ENCODE data around the gene TXNDC12.
"Not testable (repeated sequence)": the region's sequence is repeated elsewhere in the genome, so short reads cannot be mapped to it uniquely, and the experiment has no call there.

The TXNDC12 gene

DNA sequence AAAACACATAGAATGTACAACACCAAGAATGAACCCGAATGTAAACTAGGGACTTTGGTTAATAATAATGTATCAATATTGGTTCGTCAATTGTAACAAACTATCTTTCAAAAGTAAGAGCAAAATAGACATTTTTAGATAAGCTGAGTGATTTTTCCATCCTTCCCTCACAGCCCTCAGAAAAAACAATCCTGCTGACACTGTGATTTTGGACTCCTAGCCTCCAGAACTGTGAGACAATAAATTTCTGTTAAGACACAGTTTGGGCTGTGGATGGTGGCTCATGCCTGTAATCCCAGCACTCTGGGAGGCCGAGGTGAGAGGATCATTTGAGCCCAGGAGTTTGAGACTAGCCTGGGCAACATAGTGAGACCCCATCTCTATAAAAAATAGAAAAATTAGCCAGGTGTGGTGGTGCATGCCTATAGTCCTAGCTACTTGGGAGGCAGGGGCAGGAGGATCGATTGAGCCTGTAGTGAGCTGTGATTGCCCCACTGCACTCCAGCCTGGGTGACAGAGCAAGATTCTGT, 9.3 kb downstream of the TXNDC12 start:
- not testable (repeated sequence) for DNase-seq (ENCODE audit: low spot score)

DNA sequence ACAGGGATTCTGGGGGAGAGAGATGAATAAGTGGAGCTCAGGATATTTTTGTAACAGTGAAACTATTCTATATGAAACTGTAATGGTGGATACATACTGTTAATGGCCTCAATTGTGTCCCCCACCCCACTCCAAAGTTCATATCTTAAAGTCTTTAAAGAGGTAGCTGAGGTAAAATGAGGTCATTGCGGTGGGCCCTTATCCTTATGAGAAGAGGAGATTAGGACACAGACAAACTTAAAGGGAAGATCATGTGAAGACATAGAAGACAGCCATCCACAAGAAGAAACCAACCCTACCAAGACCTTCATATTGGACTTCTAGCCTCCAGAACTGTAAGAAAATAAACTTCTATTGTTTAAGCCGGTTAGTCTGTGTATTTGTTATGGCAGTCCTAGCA, 9.8 kb downstream of the TXNDC12 start:
- DNase-seq (ENCODE audit: low spot score): no peak

DNA sequence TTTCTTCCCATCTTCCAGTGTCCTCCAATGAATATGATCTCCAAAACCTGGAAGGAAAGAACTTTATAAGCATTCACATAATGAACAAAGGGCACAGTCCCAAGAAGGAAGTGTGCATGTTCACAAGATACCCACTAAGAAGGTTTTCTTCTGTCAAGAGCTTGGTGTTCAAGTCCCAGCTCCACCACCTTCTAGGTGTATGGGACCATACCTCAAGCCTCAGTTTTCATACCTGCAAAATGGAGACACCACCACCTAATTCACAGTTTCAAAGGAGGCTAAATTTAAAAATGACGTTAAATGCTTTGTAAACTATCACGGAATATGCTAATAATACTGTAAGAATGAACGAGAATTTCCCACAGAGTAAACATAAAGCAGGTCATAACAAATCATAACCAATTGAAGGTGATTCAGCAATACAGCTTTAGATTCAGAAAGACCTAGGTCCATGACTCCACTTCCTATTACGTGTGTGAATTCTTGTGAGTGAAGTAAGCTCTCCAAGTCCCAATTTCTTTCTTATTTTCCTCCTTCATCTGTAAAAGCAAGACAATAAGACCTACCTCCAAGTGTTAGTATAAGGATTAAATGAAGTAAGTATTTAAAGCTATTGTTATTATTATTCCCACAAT, 13.3 kb downstream of the TXNDC12 start:
- DNase-seq (ENCODE audit: low spot score): no peak

DNA sequence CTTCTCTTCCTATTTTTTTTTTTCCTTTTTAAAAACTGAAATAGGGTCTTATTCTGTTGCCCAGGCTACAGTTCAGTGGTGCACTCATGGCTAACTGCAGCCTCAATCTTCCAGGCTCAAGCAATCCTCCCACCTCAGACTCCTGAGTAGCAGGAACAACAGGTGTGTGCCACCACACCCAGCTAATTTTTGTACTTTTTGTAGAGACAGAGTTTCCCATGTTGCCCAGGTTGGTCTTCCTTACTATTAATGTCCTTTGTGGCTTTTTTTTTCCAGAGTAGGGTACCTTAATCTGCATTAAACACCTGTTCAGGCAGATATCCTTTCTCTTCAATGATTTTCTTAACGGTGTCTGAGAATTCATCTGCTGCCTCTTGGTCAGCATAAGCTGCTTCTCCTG, 17.1 kb downstream of the TXNDC12 start:
- no peak for DNase-seq (ENCODE audit: low spot score)

DNA sequence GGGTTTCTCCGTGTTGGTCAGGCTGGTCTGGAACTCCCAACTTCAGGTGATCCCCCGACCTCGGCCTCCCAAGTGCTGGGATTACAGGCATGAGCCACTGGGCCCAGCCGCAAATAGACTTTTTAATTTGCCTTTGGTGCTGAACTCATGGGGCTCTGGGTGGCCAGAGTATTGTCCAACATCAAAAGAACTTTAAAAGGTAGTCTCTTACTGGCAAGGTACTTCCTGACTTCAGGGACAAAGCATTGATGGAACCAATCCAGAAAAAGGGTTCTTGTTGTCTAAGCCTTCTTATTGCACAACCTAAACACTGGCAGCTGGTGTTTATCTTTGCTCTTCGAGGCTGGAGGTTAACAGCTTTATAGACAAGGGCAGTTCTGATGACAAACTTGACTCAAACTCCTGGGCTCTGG, 17.6 kb downstream of the TXNDC12 start:
- no peak for DNase-seq (ENCODE audit: low spot score)

DNA sequence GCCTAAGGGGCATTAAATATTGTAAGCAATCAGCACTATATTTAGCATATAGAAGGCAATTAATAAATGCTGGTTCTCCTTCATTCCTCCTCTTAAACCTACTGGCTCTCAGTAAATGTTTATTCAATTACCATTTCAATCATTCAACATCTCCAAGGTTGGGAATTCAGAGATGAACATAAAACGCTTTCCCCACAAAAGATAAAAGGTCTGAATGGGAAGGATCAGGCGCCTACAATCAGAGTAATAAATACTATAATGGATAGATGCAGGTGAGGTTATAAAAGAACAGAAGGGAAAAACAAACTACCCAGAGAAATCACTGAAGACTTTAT, 21.0 kb downstream of the TXNDC12 start:
- no peak for DNase-seq (ENCODE audit: low spot score)

DNA sequence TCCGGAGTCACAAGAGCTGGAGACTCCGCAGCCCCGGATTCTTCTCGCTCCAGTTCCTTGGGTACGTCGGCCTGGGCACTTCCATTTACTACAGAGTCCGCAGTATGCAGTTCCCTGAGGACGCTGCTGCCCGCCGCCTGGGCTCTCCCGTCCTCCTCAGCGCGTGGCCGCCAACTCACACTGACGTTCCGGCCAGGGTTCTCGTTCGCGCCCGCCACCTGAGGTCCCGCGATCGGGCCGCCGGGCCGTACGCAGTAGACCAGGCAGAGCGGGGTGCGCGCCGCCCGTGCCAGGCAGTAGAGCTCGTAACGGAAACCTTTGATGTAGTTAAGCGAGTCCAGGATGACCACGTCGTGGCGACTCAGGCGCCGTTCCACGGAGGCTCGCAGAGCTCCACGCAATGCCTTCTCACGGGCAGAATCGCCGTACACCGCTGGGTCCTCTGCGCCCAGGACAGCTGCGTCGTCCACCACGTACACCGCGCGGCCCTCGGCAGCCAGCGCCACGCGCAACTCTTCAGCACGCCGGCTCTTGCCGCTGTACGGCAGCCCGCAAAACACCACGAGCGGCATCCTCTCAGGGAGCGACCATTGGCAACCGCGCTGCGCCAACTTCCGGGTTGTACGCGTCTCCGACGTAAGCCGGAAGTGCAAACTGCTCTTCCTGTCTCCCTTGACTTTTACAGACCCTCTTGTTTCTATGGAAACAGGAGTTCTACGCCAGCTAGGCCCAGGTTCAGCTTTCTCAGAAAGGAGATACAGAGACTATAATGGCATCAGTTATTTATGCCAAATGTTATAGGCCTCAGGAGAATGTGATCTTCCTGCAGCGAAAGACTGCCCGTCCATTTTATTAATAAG, 21.6 kb downstream of the TXNDC12 start, which contains the start of gene KTI12:
Gene KTI12 (minus strand): TSS at position 621 of the 860 bp plus-strand sequence. CDS start 49 bp downstream, at position 572.
- DNase-seq (ENCODE audit: low spot score): peak; percentile 90

DNA sequence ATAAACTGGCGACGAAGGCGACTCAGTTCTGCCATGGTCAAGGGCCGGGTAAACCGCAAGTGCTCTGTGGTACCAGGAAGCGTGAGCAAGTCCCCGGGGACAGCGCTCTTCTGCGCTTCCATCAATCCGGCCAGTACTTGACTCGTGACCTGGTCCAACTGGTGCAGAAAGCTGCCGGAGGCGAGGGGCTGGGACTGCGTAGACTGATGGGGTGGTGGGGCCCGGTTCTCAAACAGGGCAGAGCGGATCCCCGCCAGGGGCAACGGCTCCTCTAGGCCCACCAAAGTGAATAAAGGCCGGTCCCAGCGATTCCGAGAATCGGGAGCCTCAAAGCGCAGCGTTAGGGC, 22.2 kb downstream of the TXNDC12 start:
- DNase-seq (ENCODE audit: low spot score): peak; percentile 66

DNA sequence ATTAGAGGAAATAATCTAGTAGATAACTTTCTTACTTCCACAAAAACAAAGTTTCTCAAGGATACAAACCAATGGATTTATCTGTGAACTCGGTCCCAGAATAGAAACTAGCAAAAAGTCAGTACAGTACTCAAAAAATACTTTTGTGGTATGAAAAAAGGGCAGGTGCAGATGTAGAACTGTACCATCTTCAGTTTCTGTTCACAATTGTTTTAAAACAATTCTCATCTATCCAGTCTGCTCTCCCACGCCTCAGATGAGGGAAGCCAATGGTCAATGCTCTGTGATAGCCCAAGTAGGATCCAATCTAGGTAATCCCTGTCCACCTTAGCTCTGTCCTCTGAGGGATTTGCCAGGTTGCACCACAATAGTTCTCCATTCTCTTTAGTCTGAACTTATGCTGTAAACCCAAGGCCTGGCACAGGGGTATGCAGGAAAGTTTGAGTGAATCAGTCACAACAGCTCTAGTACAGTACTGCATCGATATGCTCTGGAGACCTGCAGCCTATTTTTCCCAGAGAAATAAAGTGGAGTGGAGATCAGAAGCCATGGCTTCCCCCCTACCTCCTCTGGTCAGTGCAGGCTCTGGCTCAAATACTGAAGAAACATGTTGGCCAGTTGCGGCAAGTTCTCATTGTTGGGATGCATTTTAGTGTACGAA, 22.7 kb downstream of the TXNDC12 start:
- no peak for DNase-seq (ENCODE audit: low spot score)

DNA sequence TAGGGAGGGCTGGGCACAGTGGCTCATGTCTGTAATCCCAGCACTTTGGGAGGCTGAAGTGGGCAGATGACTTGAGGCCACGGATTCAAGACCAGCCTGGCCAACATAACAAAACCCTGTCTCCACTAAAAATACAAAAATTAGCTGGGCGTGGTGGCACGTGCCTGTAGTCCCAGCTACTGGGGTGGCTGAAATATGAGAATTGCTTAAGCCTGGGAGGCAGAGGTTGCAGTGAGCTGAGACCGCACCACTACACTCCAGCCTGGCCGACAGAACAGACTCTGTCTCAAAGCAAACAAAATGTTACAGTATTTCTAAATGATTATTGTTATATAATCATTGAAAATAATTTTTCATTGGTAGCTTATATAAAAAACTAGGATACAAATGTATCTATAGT, 26.2 kb downstream of the TXNDC12 start:
- not testable (repeated sequence) for DNase-seq (ENCODE audit: low spot score)

DNA sequence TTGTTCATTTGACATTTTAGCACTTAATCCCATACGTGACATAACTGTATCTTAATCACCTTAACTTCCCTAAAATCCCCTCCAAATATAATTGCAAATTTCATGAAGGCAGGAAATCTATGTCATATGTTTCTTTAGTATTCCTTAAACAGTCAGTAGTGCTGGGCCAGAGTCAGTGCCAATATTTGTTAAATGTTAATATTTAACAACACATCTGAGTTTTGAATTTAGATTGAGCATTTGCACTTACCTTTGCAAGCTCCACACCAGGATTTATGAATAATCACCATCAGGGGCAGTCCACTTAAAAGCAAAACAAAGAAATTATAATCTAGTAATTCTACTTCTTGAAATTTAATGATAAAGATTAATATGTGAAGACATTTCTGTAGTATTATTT, 26.7 kb downstream of the TXNDC12 start:
- no peak for DNase-seq (ENCODE audit: low spot score)

DNA sequence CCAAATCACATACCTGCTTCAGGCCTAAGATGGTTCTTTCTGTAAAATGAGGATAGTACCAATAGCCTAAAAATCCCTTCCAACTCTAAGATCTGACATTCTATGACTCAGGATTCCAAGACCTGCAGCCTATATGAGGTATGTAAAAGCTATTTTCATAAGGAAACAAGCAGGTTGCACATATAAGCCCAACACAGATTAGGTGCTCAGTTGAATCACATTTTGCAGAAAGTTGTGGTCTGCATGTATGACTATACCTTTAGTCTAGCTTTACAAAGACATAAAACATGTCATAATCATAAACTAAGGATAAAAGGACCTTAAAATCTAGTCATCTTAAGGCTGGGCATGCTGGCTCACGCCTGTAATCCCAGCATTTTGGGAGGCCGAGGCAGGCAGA, 28.7 kb downstream of the TXNDC12 start:
- DNase-seq (ENCODE audit: low spot score): no peak

DNA sequence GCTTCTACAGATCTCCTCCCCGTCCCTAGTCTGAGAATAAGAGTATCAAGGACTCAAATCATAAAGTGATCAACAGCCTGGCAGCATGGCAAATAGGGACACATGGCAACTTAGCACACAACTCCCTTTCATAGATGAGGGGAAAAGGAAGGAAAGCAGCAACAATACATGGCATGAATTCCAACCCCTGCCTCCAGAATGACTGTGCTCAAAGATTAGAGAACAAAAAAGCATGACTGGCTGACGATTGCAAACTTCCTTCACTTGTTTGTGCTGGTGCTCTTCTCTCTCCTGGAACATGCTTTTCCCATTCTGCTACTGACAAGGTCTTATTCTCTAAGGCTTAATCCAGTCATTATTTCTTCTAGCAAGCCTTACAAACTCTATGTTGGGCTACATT, 32.9 kb downstream of the TXNDC12 start:
- no peak for DNase-seq (ENCODE audit: low spot score)

DNA sequence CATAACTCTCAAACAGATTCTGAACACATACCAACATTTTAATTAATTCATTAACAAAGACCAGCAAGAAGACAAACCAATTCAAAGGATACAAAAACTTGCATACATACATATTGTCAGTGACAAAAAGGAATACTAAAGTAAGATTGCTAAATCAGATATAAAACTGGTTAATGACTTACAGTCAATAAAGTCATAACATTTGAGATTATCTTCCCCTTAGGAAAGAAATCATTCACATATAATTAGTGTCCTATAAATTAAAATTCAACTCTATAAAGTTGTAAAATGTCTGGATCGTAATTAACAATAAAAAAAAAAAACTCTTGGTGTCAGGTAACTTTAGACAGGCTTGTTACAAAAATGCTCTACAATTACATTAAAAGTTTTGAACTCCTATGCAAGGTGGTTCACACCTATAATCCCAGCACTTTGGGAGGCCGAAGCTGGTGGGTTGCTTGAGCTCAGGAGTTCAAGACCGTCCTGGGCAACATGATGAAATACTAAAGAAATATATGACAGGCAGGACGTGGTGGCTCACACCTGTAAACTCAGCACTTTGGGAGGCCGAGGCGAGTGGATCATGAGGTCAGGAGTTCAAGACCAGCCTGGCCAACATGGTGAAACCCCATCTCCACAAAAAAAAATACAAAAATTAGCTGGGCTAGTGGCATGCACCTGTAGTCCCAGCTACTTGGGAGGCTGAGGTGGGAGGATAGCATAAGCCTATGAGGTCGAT, 46.8 kb downstream of the TXNDC12 start:
- DNase-seq (ENCODE audit: low spot score): no peak

DNA sequence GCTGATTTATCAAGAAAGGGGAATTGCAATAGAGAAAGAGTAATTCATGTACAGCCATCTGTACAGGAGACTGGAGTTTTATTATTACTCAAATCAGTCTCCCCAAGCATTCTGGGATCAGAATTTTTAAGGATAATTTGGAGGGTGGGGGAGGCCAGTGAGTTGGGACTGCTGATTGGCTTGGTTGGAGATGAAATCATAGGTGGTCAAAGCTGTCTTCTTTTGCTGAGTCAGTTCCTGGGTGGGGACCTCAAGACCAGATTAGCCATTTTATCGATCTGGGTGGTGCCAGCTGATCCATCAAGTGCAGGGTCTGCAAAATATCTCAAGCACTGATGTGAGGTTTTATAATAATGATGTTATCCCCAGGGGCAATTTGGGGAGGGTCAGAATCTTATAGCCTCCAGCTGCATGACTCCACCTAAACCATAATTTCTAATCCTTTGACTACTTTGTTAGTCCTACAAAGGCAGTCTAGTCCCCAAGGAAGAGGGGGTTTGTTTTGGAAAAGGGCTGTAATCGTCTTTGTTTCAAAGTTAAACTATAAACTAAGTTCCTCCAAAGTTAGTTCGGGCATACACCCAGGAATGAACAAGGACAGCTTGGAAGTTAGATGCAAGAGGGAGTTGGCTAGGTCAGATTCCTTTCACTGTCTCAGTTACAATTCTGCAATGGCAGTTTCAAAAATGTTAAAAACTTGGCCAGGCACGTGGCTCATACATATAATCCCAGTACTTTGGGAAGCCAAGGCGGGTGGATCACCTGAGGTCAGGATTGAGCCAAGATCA, 47.6 kb downstream of the TXNDC12 start:
- DNase-seq (ENCODE audit: low spot score): no peak

DNA sequence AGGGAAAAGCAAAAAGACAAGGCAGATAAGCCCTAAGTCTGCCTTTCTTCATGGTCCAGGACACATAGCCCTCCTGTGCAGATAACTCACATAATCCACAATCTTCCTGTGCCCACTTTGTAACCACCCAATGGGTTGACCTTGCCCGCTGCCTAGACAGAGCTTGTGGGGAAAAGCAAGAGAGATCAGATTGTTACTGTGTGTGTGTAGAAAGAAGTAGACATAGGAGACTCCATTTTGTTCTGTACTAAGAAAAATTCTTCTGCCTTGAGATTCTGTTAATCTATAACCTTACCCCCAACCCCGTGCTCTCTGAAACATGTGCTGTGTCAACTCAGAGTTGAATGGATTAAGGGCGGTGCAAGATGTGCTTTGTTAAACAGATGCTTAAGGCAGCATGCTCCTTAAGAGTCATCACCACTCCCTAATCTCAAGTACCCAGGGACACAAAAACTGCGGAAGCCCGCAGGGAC, 48.9 kb downstream of the TXNDC12 start:
- not testable (repeated sequence) for DNase-seq (ENCODE audit: low spot score)

DNA sequence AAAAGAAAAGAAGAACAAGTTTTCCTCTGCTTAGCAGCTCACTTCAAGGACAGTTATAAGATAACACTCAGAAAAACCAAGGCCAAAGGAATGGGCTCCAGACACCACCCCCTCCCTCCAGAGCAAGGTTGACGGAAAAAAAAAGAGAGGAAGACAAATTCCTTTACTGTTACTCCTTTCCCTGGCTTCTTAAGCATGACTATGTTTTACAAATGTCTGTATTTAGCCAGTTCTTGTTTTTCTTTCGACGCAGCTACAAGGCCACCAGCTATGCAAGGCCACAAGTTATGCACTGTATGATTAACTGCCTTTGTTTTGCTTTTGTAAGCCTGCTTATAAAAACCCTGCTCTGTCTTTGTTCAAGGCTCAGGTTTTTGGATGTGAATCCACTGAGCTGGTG, 49.4 kb downstream of the TXNDC12 start:
- DNase-seq (ENCODE audit: low spot score): not testable (repeated sequence)

DNA sequence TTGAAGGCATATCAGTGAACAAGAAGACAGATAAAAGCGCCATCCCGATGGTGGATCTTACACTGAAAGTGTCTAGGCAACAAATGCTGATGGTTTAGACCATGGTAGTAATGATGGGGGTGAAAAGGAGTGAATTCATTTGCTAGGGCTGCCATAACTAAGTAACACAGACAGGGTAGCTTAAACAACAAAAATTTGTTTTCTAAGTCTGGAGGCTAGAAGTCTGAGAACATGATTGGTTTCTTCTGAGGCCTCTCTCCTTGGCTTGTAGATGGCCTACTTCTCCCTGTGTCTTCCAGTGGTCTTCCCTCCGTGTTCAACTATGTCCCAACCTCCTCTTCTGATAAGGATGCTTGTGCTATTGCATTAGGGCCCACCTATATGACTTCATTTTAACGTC, 51.1 kb downstream of the TXNDC12 start:
- no peak for DNase-seq (ENCODE audit: low spot score)

DNA sequence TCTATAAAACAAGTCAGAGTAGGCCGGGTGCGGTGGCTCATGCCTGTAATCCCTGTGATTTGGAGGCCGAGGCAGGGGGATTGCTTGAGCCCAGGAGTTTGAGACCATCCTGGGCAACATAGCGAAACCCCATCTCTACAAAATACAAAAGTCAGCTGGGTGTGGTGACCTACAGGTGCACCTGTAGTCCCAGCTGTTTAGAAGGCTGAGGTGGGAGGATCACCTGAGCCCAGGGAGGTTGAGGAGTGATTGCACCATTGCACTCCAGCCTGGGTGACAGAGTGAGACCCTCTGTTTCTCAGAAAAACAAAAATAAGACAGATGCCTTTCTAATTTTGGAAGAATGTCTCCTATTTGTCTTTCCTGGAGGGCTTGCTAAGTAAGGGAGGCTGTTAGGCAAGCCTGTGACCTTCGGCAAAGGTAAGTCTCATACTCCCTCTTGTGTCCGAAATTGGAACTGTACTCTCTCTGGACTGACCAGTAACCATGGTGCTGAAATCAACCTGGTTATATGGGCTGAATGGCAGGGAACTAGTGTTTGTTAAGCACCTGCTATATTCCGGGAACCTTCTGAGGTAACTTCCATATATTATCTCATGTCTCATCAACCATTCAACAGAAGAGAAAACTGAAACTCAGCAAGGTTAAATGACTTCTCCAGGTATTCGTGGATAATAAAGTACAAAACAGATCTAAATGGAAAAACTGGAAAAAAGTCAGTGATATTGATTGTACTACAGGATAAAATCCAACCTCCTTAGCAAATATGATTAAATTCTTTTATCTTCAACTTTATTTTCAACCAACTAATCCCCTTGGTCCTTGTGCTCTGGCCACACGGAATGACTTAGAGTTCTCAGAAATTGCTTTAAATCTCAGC, 52.7 kb downstream of the TXNDC12 start:
- DNase-seq (ENCODE audit: low spot score): no peak

DNA sequence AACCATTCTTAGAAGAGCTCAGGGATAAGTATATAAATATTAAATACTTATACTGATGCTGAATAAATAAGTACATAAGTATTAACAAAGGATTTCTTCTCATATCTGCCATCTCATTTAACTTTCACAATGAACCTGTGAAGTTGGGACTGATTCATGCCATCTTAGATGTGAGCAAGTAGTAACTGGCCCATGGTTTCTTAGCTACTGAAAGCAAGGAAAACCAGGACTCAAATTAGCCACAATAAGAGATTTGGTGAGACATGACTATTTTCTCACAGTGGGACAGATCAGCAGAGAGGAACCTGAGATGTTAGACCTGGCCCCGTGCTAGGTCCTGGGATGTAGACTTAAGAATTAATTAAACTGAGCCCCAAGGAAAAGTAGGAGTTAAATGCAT, 56.3 kb downstream of the TXNDC12 start:
- no peak for DNase-seq (ENCODE audit: low spot score)
